Loucy (cell line): ENCODE results near the gene DHX34.

Experiments
- H2AFZ ChIP-seq: fragments of 200-600 bp; sonication (generic); 2 replicates; pipeline ENCODE4 v1.6.0; 2016; ENCODE audit warnings: antibody characterized with exemption, mild to moderate bottlenecking, low read length, moderate library complexity
- H3F3A ChIP-seq: fragments of 200-600 bp; 2 replicates; pipeline ENCODE4 v1.6.0; 2016; ENCODE audit warnings: antibody characterized with exemption, low read depth, mild to moderate bottlenecking
- H3K27me3 ChIP-seq: fragments of 200-600 bp; sonication (generic); 2 replicates; pipeline ENCODE4 v1.6.1; 2014; ENCODE audit warnings: low read length, mild to moderate bottlenecking; ENCODE audit not compliant: insufficient read depth, poor library complexity, severe bottlenecking
- H3K36me3 ChIP-seq: fragments of 200-600 bp; sonication (generic); 2 replicates; pipeline ENCODE4 v1.6.1; 2016; ENCODE audit warnings: low read length; ENCODE audit not compliant: insufficient read depth
- H3K4me1 ChIP-seq: fragments of 200-600 bp; sonication (generic); 2 replicates; pipeline ENCODE4 v1.5.1; 2014; ENCODE audit warnings: low read length, mild to moderate bottlenecking; ENCODE audit not compliant: insufficient read depth, poor library complexity, severe bottlenecking
- H3K4me2 ChIP-seq: fragments of 200-600 bp; sonication (generic); 2 replicates; pipeline ENCODE4 v1.6.0; 2014; ENCODE audit warnings: antibody characterized with exemption, low read length, low read depth, mild to moderate bottlenecking; ENCODE audit not compliant: poor library complexity, severe bottlenecking
- H3K4me3 ChIP-seq: fragments of 200-600 bp; sonication (generic); 2 replicates; pipeline ENCODE4 v1.5.1; 2014; ENCODE audit warnings: low read length, mild to moderate bottlenecking, mixed read lengths; ENCODE audit not compliant: poor library complexity, severe bottlenecking
- H3K79me2 ChIP-seq: fragments of 200-600 bp; sonication (generic); 2 replicates; pipeline ENCODE4 v1.6.1; 2014; ENCODE audit warnings: low read length; ENCODE audit not compliant: insufficient read depth
- H3K9ac ChIP-seq: fragments of 200-600 bp; sonication (generic); 2 replicates; pipeline ENCODE4 v1.6.0; 2014; ENCODE audit warnings: mild to moderate bottlenecking, low read depth, low read length, moderate library complexity; ENCODE audit not compliant: poor library complexity, severe bottlenecking
- H3K9me2 ChIP-seq: fragments of 200-600 bp; sonication (generic); replicated peaks from 2 replicates; pipeline ENCODE4 v1.6.1; 2016; ENCODE audit warnings: low read depth, low read length, mixed read lengths
- H3K9me3 ChIP-seq: fragments of 200-600 bp; sonication (generic); 2 replicates; pipeline ENCODE4 v1.6.1; 2014; ENCODE audit warnings: mild to moderate bottlenecking, antibody characterized with exemption, low read length, low read depth; ENCODE audit not compliant: insufficient read depth
- H4K20me1 ChIP-seq: fragments of 200-600 bp; sonication (generic); 2 replicates; pipeline ENCODE4 v1.6.0; 2014; ENCODE audit warnings: antibody characterized with exemption, low read length, mild to moderate bottlenecking; ENCODE audit not compliant: insufficient read depth, poor library complexity, severe bottlenecking
- EZH2phosphoT487 ChIP-seq: fragments of 200-600 bp; IDR thresholded peaks from 2 replicates; pipeline ENCODE4 v1.6.1; 2018; ENCODE audit warnings: antibody characterized with exemption, mild to moderate bottlenecking, moderate library complexity, borderline replicate concordance
- TF ChIP-seq, protein P1 (sequence below): fragments of 200-600 bp; sonication (generic); conservative IDR thresholded peaks from 2 replicates; pipeline ENCODE4 v1.5.1; 2014; ENCODE audit warnings: mild to moderate bottlenecking, antibody characterized with exemption, low read length

DHX34 gene

GRCh38 chr19:47374876-47375693 lies 26.0 kb downstream of the DHX34 start:
- Histone ChIP-seq H3K9me2 (no peaks in the 10 kb centered on the region), H4K20me1 (no peaks in the 10 kb centered on the region), H3K4me1 (no peaks in the 10 kb centered on the region), H3K9me3 (no peaks in the 10 kb centered on the region), H3K36me3 (peaks cover 70% of the 10 kb centered on the region; the same call in 1 of the 2 replicates), H3K4me2 (no peak overlapping the region), H2AFZ (no peak overlapping the region), H3K9ac (no peak overlapping the region), H3K79me2 (no peaks in the 10 kb centered on the region), H3K4me3 (no peak overlapping the region), H3F3A (no peaks in the 10 kb centered on the region), H3K27me3 (no peaks in the 10 kb centered on the region)
- no peak for TF ChIP-seq EZH2phosphoT487
- TF ChIP-seq, protein P1, sequence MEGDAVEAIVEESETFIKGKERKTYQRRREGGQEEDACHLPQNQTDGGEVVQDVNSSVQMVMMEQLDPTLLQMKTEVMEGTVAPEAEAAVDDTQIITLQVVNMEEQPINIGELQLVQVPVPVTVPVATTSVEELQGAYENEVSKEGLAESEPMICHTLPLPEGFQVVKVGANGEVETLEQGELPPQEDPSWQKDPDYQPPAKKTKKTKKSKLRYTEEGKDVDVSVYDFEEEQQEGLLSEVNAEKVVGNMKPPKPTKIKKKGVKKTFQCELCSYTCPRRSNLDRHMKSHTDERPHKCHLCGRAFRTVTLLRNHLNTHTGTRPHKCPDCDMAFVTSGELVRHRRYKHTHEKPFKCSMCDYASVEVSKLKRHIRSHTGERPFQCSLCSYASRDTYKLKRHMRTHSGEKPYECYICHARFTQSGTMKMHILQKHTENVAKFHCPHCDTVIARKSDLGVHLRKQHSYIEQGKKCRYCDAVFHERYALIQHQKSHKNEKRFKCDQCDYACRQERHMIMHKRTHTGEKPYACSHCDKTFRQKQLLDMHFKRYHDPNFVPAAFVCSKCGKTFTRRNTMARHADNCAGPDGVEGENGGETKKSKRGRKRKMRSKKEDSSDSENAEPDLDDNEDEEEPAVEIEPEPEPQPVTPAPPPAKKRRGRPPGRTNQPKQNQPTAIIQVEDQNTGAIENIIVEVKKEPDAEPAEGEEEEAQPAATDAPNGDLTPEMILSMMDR, result no peak

DNA sequence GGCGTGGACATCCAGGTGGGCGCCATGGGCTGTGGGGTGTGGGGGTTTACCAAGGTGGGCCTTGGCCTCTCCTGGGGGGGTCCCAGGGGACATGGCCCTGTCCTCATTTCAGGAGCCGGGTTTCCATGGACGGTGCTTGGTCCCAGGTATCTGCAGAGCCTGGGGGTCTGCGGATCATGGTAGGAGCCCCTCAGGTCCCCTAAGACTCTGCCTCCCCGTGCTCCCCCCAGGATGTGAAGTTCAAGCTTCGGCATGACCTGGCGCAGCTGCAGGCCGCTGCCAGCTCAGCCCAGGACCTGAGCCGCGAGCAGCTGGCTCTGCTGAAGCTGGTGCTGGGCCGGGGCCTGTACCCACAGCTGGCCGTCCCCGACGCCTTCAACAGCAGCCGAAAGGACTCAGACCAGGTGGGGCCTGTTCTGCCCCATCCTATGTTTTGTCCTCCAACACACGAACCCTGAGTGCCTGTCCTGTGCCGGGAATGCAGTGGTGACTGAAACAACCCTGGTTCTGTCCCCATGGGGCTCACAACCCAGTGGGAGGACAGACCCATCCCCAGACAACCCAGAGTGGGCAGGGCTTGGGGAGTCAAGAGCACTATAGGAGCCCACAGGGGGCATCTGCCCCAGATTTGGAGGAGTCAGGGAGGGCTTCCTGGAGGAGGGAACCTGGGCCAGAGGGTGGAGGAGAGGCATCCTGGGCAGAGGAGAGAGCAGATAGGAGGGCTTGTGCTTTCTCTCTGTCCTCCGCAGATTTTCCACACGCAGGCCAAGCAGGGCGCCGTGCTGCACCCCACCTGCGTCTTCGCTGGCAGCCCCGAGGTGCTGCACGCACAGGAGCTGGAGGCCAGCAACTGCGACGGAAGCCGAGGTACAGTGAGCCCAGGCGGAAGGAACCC lies 26.8 kb downstream of the DHX34 start:
- Histone ChIP-seq H3K9me2 (no peaks in the 10 kb centered on the region), H2AFZ (no peak overlapping the region), H3K4me2 (no peak overlapping the region), H4K20me1 (no peaks in the 10 kb centered on the region), H3K27me3 (no peaks in the 10 kb centered on the region), H3K4me3 (no peak overlapping the region), H3F3A (no peaks in the 10 kb centered on the region), H3K79me2 (no peaks in the 10 kb centered on the region), H3K9ac (no peak overlapping the region), H3K4me1 (no peaks in the 10 kb centered on the region), H3K9me3 (no peaks in the 10 kb centered on the region), H3K36me3 (peaks cover 72% of the 10 kb centered on the region; the same call in 1 of the 2 replicates)
- TF ChIP-seq, protein P1, result no peak
- TF ChIP-seq EZH2phosphoT487, result no peak

DNA sequence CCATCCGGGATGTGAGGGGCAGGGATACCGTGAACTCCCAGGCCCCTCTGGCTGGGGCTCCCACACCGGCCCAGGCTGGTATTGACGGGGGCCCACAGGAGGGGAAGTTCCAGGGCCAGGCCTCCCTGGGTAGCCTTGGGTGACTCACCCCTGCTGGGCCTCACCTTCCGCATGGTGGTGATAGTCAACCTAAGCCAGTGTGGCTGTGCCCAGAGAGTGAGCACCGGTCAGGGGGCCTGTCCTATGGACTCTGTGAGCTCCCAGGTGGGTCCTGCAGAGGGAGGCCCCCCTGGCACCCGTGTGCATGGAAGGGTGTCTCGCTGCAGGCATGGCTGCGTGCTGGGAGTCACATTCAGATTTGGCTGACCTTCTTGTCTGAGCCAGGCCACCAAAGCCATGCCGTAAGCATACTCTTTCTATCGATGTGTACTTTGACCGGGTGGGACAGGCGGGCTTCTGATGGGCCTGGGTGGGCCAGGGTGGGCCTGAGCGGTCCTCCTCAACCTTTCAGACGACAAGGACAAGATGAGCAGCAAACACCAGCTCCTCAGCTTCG lies 27.6 kb downstream of the DHX34 start:
- no peaks in the 10 kb centered on the region for H3K27me3 ChIP-seq
- no peaks in the 10 kb centered on the region for H3K9me2 ChIP-seq
- H3K9me3 ChIP-seq, result no peaks in the 10 kb centered on the region
- H3F3A ChIP-seq, result no peaks in the 10 kb centered on the region
- H3K4me3 ChIP-seq, result no peak overlapping the region
- H3K4me2 ChIP-seq, result no peak overlapping the region
- no peak overlapping the region for H3K9ac ChIP-seq
- no peaks in the 10 kb centered on the region for H4K20me1 ChIP-seq
- no peak for TF ChIP-seq EZH2phosphoT487
- TF ChIP-seq, protein P1, result no peak
- no peaks in the 10 kb centered on the region for H3K79me2 ChIP-seq
- no peaks in the 10 kb centered on the region for H3K4me1 ChIP-seq
- H3K36me3 ChIP-seq, result peaks cover 78% of the 10 kb centered on the region; the same call in 1 of the 2 replicates
- H2AFZ ChIP-seq, result no peak overlapping the region
